ENCODE measurements around the gene ADAM19.

ADAM19 gene

GRCh38 chr5:157542282-157543000 is 33.1 kb downstream of the ADAM19 start:
- TF ChIP-seq, protein P1, sequence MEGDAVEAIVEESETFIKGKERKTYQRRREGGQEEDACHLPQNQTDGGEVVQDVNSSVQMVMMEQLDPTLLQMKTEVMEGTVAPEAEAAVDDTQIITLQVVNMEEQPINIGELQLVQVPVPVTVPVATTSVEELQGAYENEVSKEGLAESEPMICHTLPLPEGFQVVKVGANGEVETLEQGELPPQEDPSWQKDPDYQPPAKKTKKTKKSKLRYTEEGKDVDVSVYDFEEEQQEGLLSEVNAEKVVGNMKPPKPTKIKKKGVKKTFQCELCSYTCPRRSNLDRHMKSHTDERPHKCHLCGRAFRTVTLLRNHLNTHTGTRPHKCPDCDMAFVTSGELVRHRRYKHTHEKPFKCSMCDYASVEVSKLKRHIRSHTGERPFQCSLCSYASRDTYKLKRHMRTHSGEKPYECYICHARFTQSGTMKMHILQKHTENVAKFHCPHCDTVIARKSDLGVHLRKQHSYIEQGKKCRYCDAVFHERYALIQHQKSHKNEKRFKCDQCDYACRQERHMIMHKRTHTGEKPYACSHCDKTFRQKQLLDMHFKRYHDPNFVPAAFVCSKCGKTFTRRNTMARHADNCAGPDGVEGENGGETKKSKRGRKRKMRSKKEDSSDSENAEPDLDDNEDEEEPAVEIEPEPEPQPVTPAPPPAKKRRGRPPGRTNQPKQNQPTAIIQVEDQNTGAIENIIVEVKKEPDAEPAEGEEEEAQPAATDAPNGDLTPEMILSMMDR (IDR thresholded peaks at IDR 0.05): no peak

DNA sequence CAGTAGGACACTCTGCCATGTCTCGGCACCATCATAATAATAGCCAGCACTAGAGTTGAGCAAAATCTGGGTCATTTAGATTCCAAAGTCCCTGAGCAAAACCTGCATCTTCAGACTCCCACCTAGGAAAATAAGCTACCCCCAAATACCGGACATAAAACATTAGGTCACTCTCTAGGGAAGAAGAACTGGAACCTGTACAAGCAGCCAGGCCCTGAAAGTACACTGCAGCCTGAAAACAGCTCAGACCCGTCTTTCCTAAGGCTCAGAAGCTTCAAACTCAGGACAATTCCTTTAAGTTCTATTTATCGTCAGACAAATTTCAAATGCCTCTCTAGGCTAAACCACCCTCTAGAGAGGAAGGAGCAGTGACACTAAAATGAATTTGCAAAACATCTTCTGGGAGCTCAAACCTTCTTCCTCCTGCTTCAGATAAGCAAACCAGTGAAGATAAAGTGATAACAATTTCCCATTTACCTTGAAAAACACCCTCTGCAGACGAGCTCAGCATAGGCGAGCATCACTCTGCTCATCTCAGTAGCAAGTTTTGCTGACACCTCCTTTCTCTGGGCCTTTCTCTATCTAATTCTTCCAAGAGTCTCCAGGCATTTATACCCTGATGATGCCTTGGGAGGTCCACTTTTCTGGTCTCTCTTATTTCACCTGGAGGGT is 34.0 kb downstream of the ADAM19 start:
- TF ChIP-seq, protein P1 (IDR thresholded peaks at IDR 0.05): no peak

GRCh38 chr5:157540707-157541446 is 34.7 kb downstream of the ADAM19 start:
- TF ChIP-seq, protein P1 (IDR thresholded peaks at IDR 0.05): no peak

DNA sequence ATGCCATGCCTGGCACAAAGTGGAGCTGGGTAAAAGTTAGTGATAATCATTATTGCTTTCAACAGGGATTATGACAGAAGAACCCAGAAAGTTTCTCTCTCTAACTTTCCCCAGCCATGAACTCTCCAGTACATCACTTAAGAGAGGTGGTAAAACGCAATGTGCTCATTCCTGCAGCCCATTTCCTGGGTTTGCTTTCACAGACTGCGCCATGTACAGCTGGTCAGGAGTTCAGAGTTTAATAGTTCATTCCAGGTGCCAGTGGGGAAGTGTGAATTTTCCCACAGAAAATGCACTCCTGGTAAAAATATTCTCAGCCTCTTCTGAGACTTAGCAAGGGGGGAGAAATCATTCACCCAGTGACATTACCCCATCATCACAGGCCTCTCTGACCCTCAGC is 35.5 kb downstream of the ADAM19 start:
- TF ChIP-seq, protein P1 (IDR thresholded peaks at IDR 0.05): no peak

- TF ChIP-seq, protein P1 (IDR thresholded peaks at IDR 0.05): no peak
These were observed 36.0 kb downstream of the ADAM19 start for GRCh38 chr5:157539503-157540022.

- TF ChIP-seq, protein P1 (IDR thresholded peaks at IDR 0.05): no peak
These were observed 37.3 kb downstream of the ADAM19 start for GRCh38 chr5:157538311-157538710.

DNA sequence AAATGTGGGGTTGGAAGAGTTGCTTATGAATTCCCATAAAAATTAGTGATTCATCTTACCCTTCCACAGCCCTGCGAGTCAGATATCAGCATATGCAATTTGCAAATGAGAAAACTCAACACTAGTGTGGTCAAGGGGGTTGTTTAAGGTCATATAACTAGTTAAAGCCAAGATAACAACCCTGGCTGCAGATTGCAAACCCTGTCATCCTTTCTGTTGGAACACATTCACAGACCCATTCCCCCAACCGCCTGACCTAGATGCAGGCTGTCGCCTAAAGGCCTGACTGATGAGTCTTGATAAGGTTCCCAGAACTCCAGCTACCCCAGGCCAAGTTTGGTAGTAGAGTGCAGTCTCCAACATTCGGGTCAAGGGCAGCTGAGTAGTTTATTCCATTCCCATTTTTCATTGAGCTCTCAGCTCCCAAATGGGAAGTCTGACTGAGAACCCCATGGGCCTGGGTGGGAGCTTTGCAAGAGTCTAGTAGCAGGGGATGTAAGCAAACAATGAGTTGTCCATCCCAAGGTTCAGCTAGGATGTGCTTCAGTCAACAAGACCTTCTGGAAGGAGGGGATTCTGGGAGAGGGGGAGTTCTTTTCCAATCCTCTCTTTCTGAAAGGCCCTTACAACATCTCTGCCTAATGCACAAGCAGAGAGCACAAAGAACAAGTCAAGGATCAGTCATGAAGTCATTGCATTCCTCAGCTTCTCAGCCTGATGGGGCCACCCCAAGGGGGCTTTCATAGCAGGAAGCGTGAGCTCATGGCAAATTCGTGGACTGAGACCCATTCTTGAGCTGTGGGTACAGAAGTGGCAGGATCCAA is 40.3 kb downstream of the ADAM19 start:
- TF ChIP-seq, protein P1 (IDR thresholded peaks at IDR 0.05): no peak

Measured in LNCAP (cell line).